ENCODE data around the gene SIX4. TPM values are rescaled to one million over a fixed set of nuclear protein-coding genes. Genes with fewer than 3 reads are reported as not detected.

SIX4 gene
- total and polyA plus RNA-seq, 2 experiments from 2014 or later: 6.2 to 46.9 TPM

GRCh38 chr14:60710494-60710893, 13.7 kb downstream of the SIX4 start:
- TF ChIP-seq EZH2phosphoT487 (IDR thresholded peaks at IDR 0.05; ENCODE audit: unreplicated experiment) (no peak), JUNB (IDR thresholded peaks at IDR 0.05; ENCODE audit: unreplicated experiment) (no peak), ZNF331 (CRISPR knock-in tag; IDR thresholded peaks at IDR 0.05; ENCODE audit: low read depth) (no peak), ZNF462 (CRISPR knock-in tag; IDR thresholded peaks at IDR 0.05) (no peak), REST (IDR thresholded peaks at IDR 0.05; ENCODE audit: unreplicated experiment) (no peak), STAT1 (IDR thresholded peaks at IDR 0.05; ENCODE audit: unreplicated experiment) (no peak)
- Histone ChIP-seq H3K4me3 (no peak overlapping the region), H3K27ac (ENCODE audit: low read depth) (no peak overlapping the region; the same call in 1 of the 2 replicates), H3K4me2 (no peak overlapping the region), H4K20me1 (replicated peaks; ENCODE audit: insufficient read depth) (no peaks in the 10 kb centered on the region; the same call in 1 of the 2 replicates), H3K79me2 (replicated peaks; ENCODE audit: insufficient read depth) (peaks cover 20% of the 10 kb centered on the region), H3K4me1 (ENCODE audit: insufficient read depth) (peaks cover 12% of the 10 kb centered on the region), H2AFZ (no peak overlapping the region), H3K36me3 (ENCODE audit: insufficient read depth) (no peaks in the 10 kb centered on the region; the same call in 1 of the 2 replicates), H3K9me2 (ENCODE audit: insufficient read depth) (no peaks in the 10 kb centered on the region), H3F3A (replicated peaks; ENCODE audit: low read depth) (no peaks in the 10 kb centered on the region; the same call in 1 of the 2 replicates), H3K27me3 (ENCODE audit: insufficient read depth) (no peaks in the 10 kb centered on the region)
- no peaks in the 10 kb centered on the region for H3K27me3 Mint-ChIP-seq (ENCODE audit: insufficient read depth, low read depth, poor library complexity)
- H3K4me1 Mint-ChIP-seq: peaks cover 14% of the 10 kb centered on the region
- peaks cover 15% of the 10 kb centered on the region; the same call in 2 of the 3 replicates for H3K36me3 Mint-ChIP-seq (ENCODE audit: low read depth)
- DNase-seq (ENCODE audit: low spot score) (peak; percentile 24), ATAC-seq (peak; percentile 56)
- no peak overlapping the region for H3K4me3 Mint-ChIP-seq
- H3K9me3 Mint-ChIP-seq: no peaks in the 10 kb centered on the region
- no peak overlapping the region for H3K27ac Mint-ChIP-seq
